B cell (primary cell): ENCODE results near the gene ZMYND8. TPM values are rescaled to one million over a fixed set of nuclear protein-coding genes. Genes with fewer than 3 reads are reported as not detected.
A peak's percentile ranks its signal among the peaks of the same experiment; 100 is the strongest.

ENCODE experiments used
- ATAC-seq: fragments of 200-7000 bp; cut with Tn5 transposase; one replicate; pipeline ENCODE4 v1.10.0; 2021; ENCODE audit warnings: low read depth, mild to moderate bottlenecking, moderate number of reproducible peaks, moderate library complexity
- CTCF ChIA-PET: fragments of 350-600 bp; sonication (Branson Sonifier 250); formaldehyde crosslinking; loops from one replicate; lab custom pipeline; 2021; ENCODE audit warnings: antibody characterized with exemption, inconsistent platforms; lab: Charles Lee
- POLR2A ChIA-PET: fragments of 350-600 bp; sonication (Branson Sonifier 250); formaldehyde crosslinking; loops from one replicate; lab custom pipeline; 2021; ENCODE audit warnings: antibody characterized with exemption; lab: Charles Lee
- DNase-seq: peaks from one replicate; pipeline ENCODE4 v3.0.0; 2013
- H2AFZ ChIP-seq: 2 replicates; pipeline ENCODE4 v1.6.1; 2012; ENCODE audit warnings: mild to moderate bottlenecking, low read depth, low read length; ENCODE audit not compliant: insufficient read depth, poor library complexity, severe bottlenecking
- H3K27ac ChIP-seq, 2 donors: 1 replicate in 1 of 2; 2 replicates in 1 of 2; pipeline ENCODE4 v1.5.1; 2012 to 2013; ENCODE audit warnings: low read length in 2 of 2, mild to moderate bottlenecking in 2 of 2, moderate library complexity in 1 of 2
- H3K27me3 ChIP-seq, 4 experiments: fragments of 200-600 bp in 1 of 4; sonication (generic) in 1 of 4; replicated peaks in 1 of 4; 1 replicate in 2 of 4; 2 replicates in 2 of 4; pipeline versions ENCODE4 v1.6.1 to v1.7.0; 2013 to 2016; ENCODE audit warnings: low read length in 3 of 4, mild to moderate bottlenecking in 2 of 4, mixed read lengths in 1 of 4, moderate library complexity in 1 of 4; ENCODE audit not compliant: insufficient read depth in 4 of 4, control insufficient read depth in 3 of 4; ENCODE audit errors: control extremely low read depth in 1 of 4
- H3K36me3 ChIP-seq, 2 experiments: replicated peaks in 1 of 2; 1 replicate in 1 of 2; 2 replicates in 1 of 2; pipeline versions ENCODE4 v1.6.1 to v1.7.1; 2013; ENCODE audit warnings: low read length in 1 of 2; ENCODE audit not compliant: insufficient read depth in 2 of 2, control insufficient read depth in 1 of 2; ENCODE audit errors: control extremely low read depth in 1 of 2, extremely low read depth in 1 of 2
- H3K4me1 ChIP-seq, 2 donors: fragments of 200-600 bp in 1 of 2; sonication (generic) in 1 of 2; 1 replicate in 1 of 2; 2 replicates in 1 of 2; pipeline versions ENCODE4 v1.5.1 to v1.6.1; 2013 to 2017; ENCODE audit warnings: low read length in 2 of 2; ENCODE audit not compliant: control insufficient read depth in 2 of 2, insufficient read depth in 2 of 2
- H3K4me2 ChIP-seq: replicated peaks from 2 replicates; pipeline ENCODE3; 2012; ENCODE audit warnings: mild to moderate bottlenecking, low read depth, low read length; ENCODE audit not compliant: poor library complexity, severe bottlenecking
- H3K4me3 ChIP-seq, 5 experiments: fragments of 200-600 bp in 1 of 5; sonication (generic) in 1 of 5; 1 replicate in 3 of 5; 2 replicates in 2 of 5; pipeline versions ENCODE4 v1.5.1 to v1.7.0; 2011 to 2016; ENCODE audit warnings: low read length in 4 of 5, mild to moderate bottlenecking in 4 of 5, low read depth in 2 of 5, control low read depth in 1 of 5, moderate library complexity in 1 of 5; ENCODE audit not compliant: insufficient read depth in 1 of 5; ENCODE audit errors: control extremely low read depth in 1 of 5, extremely low read depth in 1 of 5
- H3K79me2 ChIP-seq: fragments of 200-600 bp; sonication (generic); one replicate; pipeline ENCODE4 v1.6.0; 2016; ENCODE audit warnings: low read length; ENCODE audit not compliant: control insufficient read depth, insufficient read depth
- H3K9ac ChIP-seq: fragments of 200-600 bp; sonication (generic); 2 replicates; pipeline ENCODE4 v1.6.1; 2017; ENCODE audit warnings: mild to moderate bottlenecking, low read length, moderate library complexity
- H3K9me3 ChIP-seq, 3 donors: one replicate each; pipeline versions ENCODE4 v1.6.1 to v1.7.1; 2013; ENCODE audit warnings: low read length in 2 of 3; ENCODE audit not compliant: control insufficient read depth in 2 of 3, insufficient read depth in 1 of 3; ENCODE audit errors: control extremely low read depth in 1 of 3
- H4K20me1 ChIP-seq: 2 replicates; pipeline ENCODE4 v1.6.0; 2012; ENCODE audit warnings: mild to moderate bottlenecking, low read length; ENCODE audit not compliant: insufficient read depth, control insufficient read depth, poor library complexity, severe bottlenecking
- H3K27ac Mint-ChIP-seq: one replicate; pipeline ENCODE4 v1.8.0; 2021; ENCODE audit warnings: mixed read lengths
- H3K27me3 Mint-ChIP-seq: one replicate; pipeline ENCODE4 v1.8.0; 2021; ENCODE audit warnings: mixed read lengths
- H3K4me1 Mint-ChIP-seq: one replicate; pipeline ENCODE4 v1.8.0; 2021; ENCODE audit warnings: mixed read lengths
- H3K4me3 Mint-ChIP-seq: one replicate; pipeline ENCODE4 v1.8.0; 2021; ENCODE audit warnings: mixed read lengths
- H3K9me3 Mint-ChIP-seq: one replicate; pipeline ENCODE4 v1.8.0; 2022; ENCODE audit warnings: mixed read lengths; ENCODE audit not compliant: insufficient read depth
- CTCF ChIP-seq: fragments of 200-600 bp; IDR thresholded peaks from one replicate; pipeline ENCODE4 v1.8.0; 2022; ENCODE audit warnings: antibody characterized with exemption, mild to moderate bottlenecking
- EZH2 ChIP-seq: IDR thresholded peaks from 2 replicates; pipeline ENCODE4 v1.6.1; 2012; ENCODE audit warnings: borderline replicate concordance, low read depth, mild to moderate bottlenecking, moderate library complexity, low read length; ENCODE audit not compliant: insufficient read depth, poor library complexity, severe bottlenecking
- WGBS: methylation state at CpG from one replicate; pipeline ENCODE4 v1.1.5; 2013; ENCODE audit warnings: missing lambda C conversion rate; ENCODE audit not compliant: insufficient coverage; 5-methylcytosine and 5-hydroxymethylcytosine counted together
- intact Hi-C: fragments of 100-400 bp; cut with micrococcal nuclease; formaldehyde crosslinking; loops from one replicate; pipeline ENCODE4 v1.10.0; 2022
- polyA plus RNA-seq: library from polyadenylated mRNA; depleted of rRNA; stranded (reverse); fragments of >200 nt; gene quantifications from 2 replicates; pipeline ENCODE4 v1.2.3, GENCODE V29; 2012
- total RNA-seq, 2 donors: library from RNA; stranded (reverse); fragments of 120-200 nt in 1 of 2; gene quantifications; 1 replicate in 1 of 2; 2 replicates in 1 of 2; pipeline versions ENCODE4 v1.2.3 to v1.2.4, GENCODE V29; 2013 to 2022

The ZMYND8 gene
- total and polyA plus RNA-seq, 2 donors (not counting 1 experiment from before 2014, with no cell fraction given) = 20.3 to 67.2 TPM

DNA sequence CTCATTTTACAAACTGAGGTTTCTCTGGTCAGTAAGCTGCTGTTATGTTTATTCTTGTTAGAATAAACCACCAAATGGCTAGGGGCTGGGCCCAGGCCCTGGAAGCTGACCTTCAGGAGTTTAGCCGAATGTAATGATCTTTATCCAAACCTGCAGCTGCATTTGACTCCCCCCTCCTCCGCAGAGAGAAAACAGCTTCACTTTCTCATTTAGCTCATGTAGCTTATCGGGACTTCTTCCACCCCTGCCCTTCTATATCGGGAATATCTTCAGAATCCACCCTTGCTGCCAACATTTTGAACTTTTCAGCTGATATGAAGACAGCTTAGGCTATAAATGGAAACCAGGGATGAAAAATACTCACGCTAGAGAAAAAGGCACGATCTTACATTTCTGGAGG is 102.6 kb downstream of the ZMYND8 start:
- Mint-ChIP-seq H3K4me1 (peaks cover 27% of the 10 kb centered on the region), H3K4me3 (no peak overlapping the region), H3K27me3 (no peaks in the 10 kb centered on the region), H3K9me3 (no peaks in the 10 kb centered on the region), H3K27ac (peak overlapping the region; percentile 63)
- Histone ChIP-seq H2AFZ (no peak overlapping the region), H3K4me1 (peaks cover 11% of the 10 kb centered on the region in 2 donors), H4K20me1 (peaks cover 10% of the 10 kb centered on the region), H3K4me3 (no peak overlapping the region), H3K9ac (no peak overlapping the region), H3K36me3 (peaks cover 1 to 64% of the 10 kb centered on the region in 2 experiments), H3K9me3 (no peaks in the 10 kb centered on the region), H3K27ac (no peak overlapping the region), H3K27me3 (no peaks in the 10 kb centered on the region), H3K4me2 (no peak overlapping the region), H3K79me2 (peaks cover 77% of the 10 kb centered on the region)
- DNase-seq (no peak), ATAC-seq (no peak)
- ChIA-PET CTCF (interaction anchor here (0.5 to 1.2 kb wide), 5 partner anchors 9 to 130 kb away, joined by 3 to 8 read pairs (median 4); no protein-coding TSS in a partner anchor), POLR2A (interaction anchor here (0.7 kb wide), 1 partner anchor 1633 kb away, joined by 5 read pairs; no protein-coding TSS in a partner anchor)
- TF ChIP-seq CTCF (no peak), EZH2 (no peak)
- WGBS = 96% methylated on average over 5 of the region's 6 CpGs
- intact Hi-C loops = no loop called here

- Histone ChIP-seq H2AFZ (no peak overlapping the region), H3K27ac (no peak overlapping the region), H4K20me1 (peaks cover 14% of the 10 kb centered on the region), H3K4me1 (peaks cover 1% of the 10 kb centered on the region in 2 donors), H3K79me2 (peaks cover 77% of the 10 kb centered on the region), H3K36me3 (peaks cover 1 to 72% of the 10 kb centered on the region in 2 experiments), H3K9me3 (no peaks in the 10 kb centered on the region), H3K4me3 (no peak overlapping the region), H3K4me2 (no peak overlapping the region), H3K27me3 (no peaks in the 10 kb centered on the region), H3K9ac (no peak overlapping the region)
- 96% methylated on average over 3 of the region's 3 CpGs for WGBS
- ATAC-seq = no peak
- ChIA-PET CTCF (interaction anchor here (0.9 to 1.0 kb wide), 3 partner anchors 10 to 21 kb away, joined by 3 to 5 read pairs (median 3); no protein-coding TSS in a partner anchor), POLR2A (no interaction called here)
- peak overlapping the region; percentile 6 for H3K27ac Mint-ChIP-seq
- TF ChIP-seq CTCF = no peak
- no peak for TF ChIP-seq EZH2
- H3K4me3 Mint-ChIP-seq = no peak overlapping the region
- intact Hi-C loops = no loop called here
- no peak for DNase-seq
- peaks cover 18% of the 10 kb centered on the region for H3K4me1 Mint-ChIP-seq
- H3K27me3 Mint-ChIP-seq = no peaks in the 10 kb centered on the region
- H3K9me3 Mint-ChIP-seq = no peaks in the 10 kb centered on the region
Observed at GRCh38 chr20:47252879-47253307, 103.6 kb downstream of the ZMYND8 start.
